HepG2 (cell line): ENCODE measurements around the gene AVPR2. TPM values are rescaled to one million over a fixed set of nuclear protein-coding genes. Genes with fewer than 3 reads are reported as not detected.
A peak's percentile ranks its signal among the peaks of the same experiment; 100 is the strongest.

Experiments
- ASH2L ChIP-seq: fragments of 300-600, 200-600 bp; sonication (generic); IDR thresholded peaks from 2 replicates; pipeline ENCODE4 v1.7.0; 2017; ENCODE audit warnings: low read depth, mild to moderate bottlenecking, moderate library complexity, mixed read lengths, low read length; ENCODE audit not compliant: insufficient read length
- CEBPB ChIP-seq: IDR thresholded peaks from 2 replicates; pipeline ENCODE4 v1.6.1; 2011; ENCODE audit warnings: low read depth, low read length, improper control_type of control experiment, borderline replicate concordance
- KDM5A ChIP-seq: fragments of 200-600 bp; sonication (generic); IDR thresholded peaks from 2 replicates; pipeline ENCODE4 v1.7.0; 2018; ENCODE audit warnings: antibody characterized with exemption, mild to moderate bottlenecking, low read length, borderline replicate concordance
- RNF2 ChIP-seq: fragments of 450-650 bp; conservative IDR thresholded peaks from 2 replicates; pipeline ENCODE4 v1.6.1; 2016; ENCODE audit warnings: low read depth
- ZC3H13 ChIP-seq: sonication (generic); formaldehyde crosslinking; IDR thresholded peaks from 2 replicates; pipeline ENCODE4 v1.8.1; 2023; ENCODE audit warnings: mild to moderate bottlenecking, missing genetic modification reagents, moderate library complexity
- ZNF274 ChIP-seq: sonication (generic); formaldehyde crosslinking; IDR thresholded peaks from 2 replicates; pipeline ENCODE4 v1.5.1; 2020; ENCODE audit warnings: mild to moderate bottlenecking, missing genetic modification reagents
- ZNF296 ChIP-seq: sonication (generic); formaldehyde crosslinking; conservative IDR thresholded peaks from 2 replicates; pipeline ENCODE4 v1.5.0; 2020; ENCODE audit warnings: mild to moderate bottlenecking, missing genetic modification reagents
- ZNF670 ChIP-seq: sonication (generic); formaldehyde crosslinking; IDR thresholded peaks from 2 replicates; pipeline ENCODE4 v1.8.0; 2022; ENCODE audit warnings: mild to moderate bottlenecking, missing genetic modification reagents, borderline replicate concordance
- ZSCAN20 ChIP-seq: sonication (generic); formaldehyde crosslinking; IDR thresholded peaks from 2 replicates; pipeline ENCODE4 v1.4.0; 2020; ENCODE audit warnings: missing genetic modification reagents, mild to moderate bottlenecking, borderline replicate concordance
- ZSCAN30 ChIP-seq: sonication (generic); formaldehyde crosslinking; IDR thresholded peaks from 2 replicates; pipeline ENCODE4 v1.5.0; 2020; ENCODE audit warnings: mild to moderate bottlenecking, missing genetic modification reagents
- polyA plus RNA-seq, 8 experiments: library from polyadenylated mRNA; depleted of rRNA in 3 of 8; stranded (reverse) in 7 of 8; unstranded in 1 of 8; fragments of >200 nt; fragmentation: Illumina TruSeq in 4 of 8; extraction: Trizol in 4 of 8; gene quantifications; 2 replicates each; pipeline versions ENCODE4 v1.2.1 to v1.2.3, GENCODE V29; 2011 to 2016; ENCODE audit warnings: low read depth in 4 of 8, missing spikeins in 1 of 8, mixed read lengths in 1 of 8; ENCODE audit not compliant: insufficient read depth in 1 of 8
- total RNA-seq, 5 experiments: library from RNA; depleted of rRNA; stranded (reverse); fragments of >200 nt; fragmentation: Illumina TruSeq; extraction: Trizol; gene quantifications; 2 replicates each; pipeline ENCODE4 v1.2.3, GENCODE V29; 2016; ENCODE audit warnings: low read depth in 1 of 5
- TF ChIP-seq, protein P1 (sequence below), 2 experiments: fragments of 450-650 bp in 1 of 2; sonication (generic) in 1 of 2; formaldehyde crosslinking in 1 of 2; IDR thresholded peaks; 2 replicates each; pipeline versions ENCODE4 v1.6.1 to v1.8.0; 2016 to 2022; ENCODE audit warnings: antibody characterized with exemption in 1 of 2, mild to moderate bottlenecking in 1 of 2, missing genetic modification reagents in 1 of 2
- TF ChIP-seq, protein P2 (sequence below): sonication (generic); formaldehyde crosslinking; IDR thresholded peaks from 2 replicates; pipeline ENCODE4 v1.9.0; 2021; ENCODE audit warnings: missing genetic modification reagents, borderline replicate concordance
- TF ChIP-seq, protein P3 (sequence below): sonication (generic); formaldehyde crosslinking; IDR thresholded peaks from 2 replicates; pipeline ENCODE4 v1.4.0; 2020; ENCODE audit warnings: mild to moderate bottlenecking, missing genetic modification reagents
- TF ChIP-seq, protein P4 (sequence below): sonication (generic); formaldehyde crosslinking; IDR thresholded peaks from 2 replicates; pipeline ENCODE4 v1.5.0; 2020; ENCODE audit warnings: mild to moderate bottlenecking, missing genetic modification reagents

Gene AVPR2
- total and polyA plus RNA-seq, 2 of the 13 experiments (the other 11 are each of a cell fraction or from before 2014, with no cell fraction given): not detected

DNA sequence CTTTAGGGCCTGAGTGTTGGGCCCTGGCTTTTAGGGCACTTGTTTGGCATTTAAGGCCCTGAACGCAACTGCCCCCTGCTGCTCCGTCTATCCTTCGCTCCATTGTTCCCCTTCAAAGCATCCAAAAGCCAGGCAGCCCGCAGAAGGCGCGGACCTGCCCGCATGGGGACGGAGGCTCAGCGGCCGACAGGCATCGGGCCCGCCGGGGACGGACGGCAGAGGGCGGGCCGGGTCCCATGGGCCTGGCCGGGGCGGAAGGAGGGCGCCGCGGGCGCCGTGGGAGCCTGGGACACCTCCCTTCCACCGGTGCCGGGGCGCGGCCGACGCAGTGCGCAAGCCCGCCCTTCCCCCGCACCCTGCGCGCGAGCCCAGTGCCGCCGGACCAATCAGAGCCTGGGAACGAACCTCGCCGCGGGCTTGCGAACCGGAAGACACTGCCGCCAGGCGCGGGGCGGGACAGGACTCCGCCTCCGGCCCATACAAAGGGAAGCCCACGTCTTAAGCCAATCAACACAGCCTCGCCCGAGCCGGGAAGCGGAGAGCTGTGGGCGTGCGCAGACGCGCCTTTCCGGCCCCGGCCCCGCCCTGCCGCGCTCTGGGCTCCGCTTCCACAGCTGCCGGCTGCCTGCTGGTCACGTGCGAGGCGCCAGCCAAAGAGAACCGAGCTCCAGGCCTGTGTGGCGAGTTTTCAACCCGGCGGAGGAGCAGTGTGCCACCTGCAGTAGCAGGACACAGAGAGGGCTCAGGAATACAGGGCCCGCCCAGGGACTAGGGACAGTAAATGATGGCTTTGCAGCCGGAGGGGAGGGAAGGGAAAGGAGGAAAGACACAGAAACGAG lies 23.7 kb downstream of the AVPR2 start (continued):
- TF ChIP-seq, protein P1, sequence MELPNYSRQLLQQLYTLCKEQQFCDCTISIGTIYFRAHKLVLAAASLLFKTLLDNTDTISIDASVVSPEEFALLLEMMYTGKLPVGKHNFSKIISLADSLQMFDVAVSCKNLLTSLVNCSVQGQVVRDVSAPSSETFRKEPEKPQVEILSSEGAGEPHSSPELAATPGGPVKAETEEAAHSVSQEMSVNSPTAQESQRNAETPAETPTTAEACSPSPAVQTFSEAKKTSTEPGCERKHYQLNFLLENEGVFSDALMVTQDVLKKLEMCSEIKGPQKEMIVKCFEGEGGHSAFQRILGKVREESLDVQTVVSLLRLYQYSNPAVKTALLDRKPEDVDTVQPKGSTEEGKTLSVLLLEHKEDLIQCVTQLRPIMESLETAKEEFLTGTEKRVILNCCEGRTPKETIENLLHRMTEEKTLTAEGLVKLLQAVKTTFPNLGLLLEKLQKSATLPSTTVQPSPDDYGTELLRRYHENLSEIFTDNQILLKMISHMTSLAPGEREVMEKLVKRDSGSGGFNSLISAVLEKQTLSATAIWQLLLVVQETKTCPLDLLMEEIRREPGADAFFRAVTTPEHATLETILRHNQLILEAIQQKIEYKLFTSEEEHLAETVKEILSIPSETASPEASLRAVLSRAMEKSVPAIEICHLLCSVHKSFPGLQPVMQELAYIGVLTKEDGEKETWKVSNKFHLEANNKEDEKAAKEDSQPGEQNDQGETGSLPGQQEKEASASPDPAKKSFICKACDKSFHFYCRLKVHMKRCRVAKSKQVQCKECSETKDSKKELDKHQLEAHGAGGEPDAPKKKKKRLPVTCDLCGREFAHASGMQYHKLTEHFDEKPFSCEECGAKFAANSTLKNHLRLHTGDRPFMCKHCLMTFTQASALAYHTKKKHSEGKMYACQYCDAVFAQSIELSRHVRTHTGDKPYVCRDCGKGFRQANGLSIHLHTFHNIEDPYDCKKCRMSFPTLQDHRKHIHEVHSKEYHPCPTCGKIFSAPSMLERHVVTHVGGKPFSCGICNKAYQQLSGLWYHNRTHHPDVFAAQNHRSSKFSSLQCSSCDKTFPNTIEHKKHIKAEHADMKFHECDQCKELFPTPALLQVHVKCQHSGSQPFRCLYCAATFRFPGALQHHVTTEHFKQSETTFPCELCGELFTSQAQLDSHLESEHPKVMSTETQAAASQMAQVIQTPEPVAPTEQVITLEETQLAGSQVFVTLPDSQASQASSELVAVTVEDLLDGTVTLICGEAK (IDR thresholded peaks at IDR 0.05): no peak
- TF ChIP-seq, protein P1 (CRISPR knock-in tag; IDR thresholded peaks at IDR 0.05): no peak
- no peak for TF ChIP-seq RNF2
- TF ChIP-seq ZNF670: no peak
- TF ChIP-seq, protein P2, sequence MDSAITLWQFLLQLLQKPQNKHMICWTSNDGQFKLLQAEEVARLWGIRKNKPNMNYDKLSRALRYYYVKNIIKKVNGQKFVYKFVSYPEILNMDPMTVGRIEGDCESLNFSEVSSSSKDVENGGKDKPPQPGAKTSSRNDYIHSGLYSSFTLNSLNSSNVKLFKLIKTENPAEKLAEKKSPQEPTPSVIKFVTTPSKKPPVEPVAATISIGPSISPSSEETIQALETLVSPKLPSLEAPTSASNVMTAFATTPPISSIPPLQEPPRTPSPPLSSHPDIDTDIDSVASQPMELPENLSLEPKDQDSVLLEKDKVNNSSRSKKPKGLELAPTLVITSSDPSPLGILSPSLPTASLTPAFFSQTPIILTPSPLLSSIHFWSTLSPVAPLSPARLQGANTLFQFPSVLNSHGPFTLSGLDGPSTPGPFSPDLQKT (CRISPR knock-in tag): no peak
- no peak for TF ChIP-seq ZSCAN30 (CRISPR knock-in tag)
- TF ChIP-seq ZC3H13: peak; percentile 74; the same call in 1 of the 2 replicates
- no peak for TF ChIP-seq ASH2L
- TF ChIP-seq CEBPB: no peak
- TF ChIP-seq ZNF274 (CRISPR knock-in tag): no peak
- TF ChIP-seq ZSCAN20 (CRISPR knock-in tag): no peak
- TF ChIP-seq KDM5A: no peak
- TF ChIP-seq, protein P3, sequence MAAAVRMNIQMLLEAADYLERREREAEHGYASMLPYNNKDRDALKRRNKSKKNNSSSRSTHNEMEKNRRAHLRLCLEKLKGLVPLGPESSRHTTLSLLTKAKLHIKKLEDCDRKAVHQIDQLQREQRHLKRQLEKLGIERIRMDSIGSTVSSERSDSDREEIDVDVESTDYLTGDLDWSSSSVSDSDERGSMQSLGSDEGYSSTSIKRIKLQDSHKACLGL (CRISPR knock-in tag): peak; percentile 33; the same call in 1 of the 2 replicates
- TF ChIP-seq, protein P4, sequence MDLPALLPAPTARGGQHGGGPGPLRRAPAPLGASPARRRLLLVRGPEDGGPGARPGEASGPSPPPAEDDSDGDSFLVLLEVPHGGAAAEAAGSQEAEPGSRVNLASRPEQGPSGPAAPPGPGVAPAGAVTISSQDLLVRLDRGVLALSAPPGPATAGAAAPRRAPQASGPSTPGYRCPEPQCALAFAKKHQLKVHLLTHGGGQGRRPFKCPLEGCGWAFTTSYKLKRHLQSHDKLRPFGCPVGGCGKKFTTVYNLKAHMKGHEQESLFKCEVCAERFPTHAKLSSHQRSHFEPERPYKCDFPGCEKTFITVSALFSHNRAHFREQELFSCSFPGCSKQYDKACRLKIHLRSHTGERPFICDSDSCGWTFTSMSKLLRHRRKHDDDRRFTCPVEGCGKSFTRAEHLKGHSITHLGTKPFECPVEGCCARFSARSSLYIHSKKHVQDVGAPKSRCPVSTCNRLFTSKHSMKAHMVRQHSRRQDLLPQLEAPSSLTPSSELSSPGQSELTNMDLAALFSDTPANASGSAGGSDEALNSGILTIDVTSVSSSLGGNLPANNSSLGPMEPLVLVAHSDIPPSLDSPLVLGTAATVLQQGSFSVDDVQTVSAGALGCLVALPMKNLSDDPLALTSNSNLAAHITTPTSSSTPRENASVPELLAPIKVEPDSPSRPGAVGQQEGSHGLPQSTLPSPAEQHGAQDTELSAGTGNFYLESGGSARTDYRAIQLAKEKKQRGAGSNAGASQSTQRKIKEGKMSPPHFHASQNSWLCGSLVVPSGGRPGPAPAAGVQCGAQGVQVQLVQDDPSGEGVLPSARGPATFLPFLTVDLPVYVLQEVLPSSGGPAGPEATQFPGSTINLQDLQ (CRISPR knock-in tag): no peak
- no peak for TF ChIP-seq ZNF296
